Epithelial cell of esophagus (primary cell): Measurements from ENCODE around the gene ANKRD44.
A peak's percentile ranks its signal among the peaks of the same experiment; 100 is the strongest.

ENCODE experiments used
- DNase-seq: peaks from one replicate; pipeline ENCODE4 v3.0.0; 2010; ENCODE audit warnings: low read depth
- H3K4me3 ChIP-seq: 2 replicates; pipeline ENCODE4 v1.5.1; 2011; ENCODE audit warnings: mild to moderate bottlenecking, low read length, control low read depth
- TF ChIP-seq, protein P1 (sequence below): IDR thresholded peaks from 2 replicates; pipeline ENCODE4 v1.5.1; 2011; ENCODE audit warnings: low read depth, mild to moderate bottlenecking, low read length, control low read depth, inconsistent platforms; ENCODE audit not compliant: insufficient read depth; ENCODE audit errors: missing control alignments

Gene ANKRD44

GRCh38 chr2:197229509-197230443, 80.8 kb downstream of the ANKRD44 start:
- TF ChIP-seq, protein P1, sequence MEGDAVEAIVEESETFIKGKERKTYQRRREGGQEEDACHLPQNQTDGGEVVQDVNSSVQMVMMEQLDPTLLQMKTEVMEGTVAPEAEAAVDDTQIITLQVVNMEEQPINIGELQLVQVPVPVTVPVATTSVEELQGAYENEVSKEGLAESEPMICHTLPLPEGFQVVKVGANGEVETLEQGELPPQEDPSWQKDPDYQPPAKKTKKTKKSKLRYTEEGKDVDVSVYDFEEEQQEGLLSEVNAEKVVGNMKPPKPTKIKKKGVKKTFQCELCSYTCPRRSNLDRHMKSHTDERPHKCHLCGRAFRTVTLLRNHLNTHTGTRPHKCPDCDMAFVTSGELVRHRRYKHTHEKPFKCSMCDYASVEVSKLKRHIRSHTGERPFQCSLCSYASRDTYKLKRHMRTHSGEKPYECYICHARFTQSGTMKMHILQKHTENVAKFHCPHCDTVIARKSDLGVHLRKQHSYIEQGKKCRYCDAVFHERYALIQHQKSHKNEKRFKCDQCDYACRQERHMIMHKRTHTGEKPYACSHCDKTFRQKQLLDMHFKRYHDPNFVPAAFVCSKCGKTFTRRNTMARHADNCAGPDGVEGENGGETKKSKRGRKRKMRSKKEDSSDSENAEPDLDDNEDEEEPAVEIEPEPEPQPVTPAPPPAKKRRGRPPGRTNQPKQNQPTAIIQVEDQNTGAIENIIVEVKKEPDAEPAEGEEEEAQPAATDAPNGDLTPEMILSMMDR: no peak
- no peak overlapping the region for H3K4me3 ChIP-seq
- no peak for DNase-seq

- TF ChIP-seq, protein P1: no peak
- no peak overlapping the region for H3K4me3 ChIP-seq
- DNase-seq: no peak
These were observed 87.1 kb downstream of the ANKRD44 start for GRCh38 chr2:197223451-197223850.

- no peak overlapping the region for H3K4me3 ChIP-seq
- DNase-seq: no peak
- TF ChIP-seq, protein P1: no peak
These were observed 90.9 kb downstream of the ANKRD44 start for GRCh38 chr2:197219636-197220035.

- DNase-seq: no peak
- TF ChIP-seq, protein P1: no peak
- H3K4me3 ChIP-seq: no peak overlapping the region
These were observed 93.0 kb downstream of the ANKRD44 start for GRCh38 chr2:197217541-197217940.

GRCh38 chr2:197216361-197216979, 94.1 kb downstream of the ANKRD44 start:
- no peak overlapping the region for H3K4me3 ChIP-seq
- no peak for DNase-seq
- TF ChIP-seq, protein P1: no peak

DNA sequence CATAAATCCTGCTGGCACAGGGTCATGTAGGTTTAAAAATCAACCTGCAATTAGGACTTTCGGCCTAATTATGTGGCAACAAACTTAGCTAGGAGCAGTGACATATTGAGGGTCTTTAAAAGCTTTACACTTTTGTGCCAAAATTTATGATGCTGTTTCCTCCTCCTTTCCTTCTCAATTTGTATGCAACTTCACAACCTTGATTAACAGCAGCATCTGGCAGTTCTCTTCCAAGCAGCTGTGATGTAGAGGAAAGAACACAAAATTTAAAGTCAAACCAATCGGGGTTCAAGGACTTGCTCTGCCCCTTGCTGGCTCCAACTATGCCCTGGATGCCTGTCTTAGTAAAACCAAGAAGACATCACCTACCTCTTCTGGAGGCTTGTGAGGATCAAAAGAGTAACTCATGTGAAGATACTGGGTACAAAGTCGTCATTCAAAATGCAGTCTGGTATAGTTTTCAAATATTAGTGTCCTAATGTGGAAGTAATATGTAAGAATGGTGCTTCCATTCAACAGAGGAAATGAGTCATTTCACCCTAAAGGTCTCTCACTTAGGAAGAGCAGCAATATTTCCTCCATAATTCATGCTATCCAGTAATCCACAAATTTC, 94.7 kb downstream of the ANKRD44 start:
- TF ChIP-seq, protein P1: no peak
- no peak overlapping the region for H3K4me3 ChIP-seq
- DNase-seq: peak; percentile 36
